ENCODE measurements around the gene CLEC3B.

Gene CLEC3B

DNA sequence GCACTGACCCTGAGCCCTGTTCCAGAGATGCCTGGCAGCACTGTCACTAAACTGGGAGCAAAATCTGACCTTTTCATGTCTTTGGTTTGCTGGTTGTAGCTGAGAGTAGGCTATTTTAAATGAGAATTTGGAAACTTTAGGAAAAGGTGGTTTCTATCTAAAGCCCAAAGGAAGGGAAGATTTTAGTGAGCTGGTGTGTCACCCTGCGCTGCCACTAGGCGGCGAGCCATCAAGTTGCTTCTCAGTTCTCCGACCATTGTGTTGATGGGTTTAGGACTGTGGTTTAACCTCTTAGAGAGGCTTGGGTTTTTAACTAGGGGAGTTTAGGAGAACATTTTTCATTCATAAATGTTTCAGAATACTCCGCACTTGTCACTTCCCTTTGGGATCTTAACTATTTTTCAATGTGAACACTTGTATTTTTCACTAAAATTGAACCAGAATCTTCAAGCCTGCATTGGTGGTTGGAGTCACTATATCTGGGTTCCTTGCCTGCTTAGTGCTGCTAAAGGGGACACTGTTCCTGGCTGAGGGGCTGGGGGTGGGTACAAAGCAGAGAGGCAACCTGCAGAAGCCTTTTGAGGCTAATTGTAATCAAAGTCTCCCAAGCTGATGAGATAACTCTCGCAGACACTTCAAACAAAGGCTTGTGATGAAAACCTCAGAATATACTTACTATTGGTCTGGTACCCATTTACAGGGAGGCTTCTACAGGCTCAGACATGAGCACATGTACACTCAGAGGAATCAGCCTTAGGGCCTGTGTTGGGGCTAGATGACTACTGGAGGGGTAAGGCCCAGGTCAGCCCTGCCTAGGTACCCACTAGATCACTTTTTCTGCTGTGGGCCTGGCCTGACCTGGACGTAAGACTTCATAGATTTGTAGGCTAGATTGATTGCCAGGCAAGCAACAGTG lies 33.3 kb upstream of the CLEC3B start:
- peak in 1 of 2 experiments; percentile 48 for DNase-seq (ENCODE audit: low read depth in 1 of 2, low spot score in 1 of 2)
- no peak for TF ChIP-seq JUND (IDR thresholded peaks at IDR 0.05; ENCODE audit: low read depth)
- in situ Hi-C loops (cut with HindIII; ENCODE audit: low pct_unique_long_range_greater_than_20kb, low sequenced_read_pairs) = no loop called here

DNA sequence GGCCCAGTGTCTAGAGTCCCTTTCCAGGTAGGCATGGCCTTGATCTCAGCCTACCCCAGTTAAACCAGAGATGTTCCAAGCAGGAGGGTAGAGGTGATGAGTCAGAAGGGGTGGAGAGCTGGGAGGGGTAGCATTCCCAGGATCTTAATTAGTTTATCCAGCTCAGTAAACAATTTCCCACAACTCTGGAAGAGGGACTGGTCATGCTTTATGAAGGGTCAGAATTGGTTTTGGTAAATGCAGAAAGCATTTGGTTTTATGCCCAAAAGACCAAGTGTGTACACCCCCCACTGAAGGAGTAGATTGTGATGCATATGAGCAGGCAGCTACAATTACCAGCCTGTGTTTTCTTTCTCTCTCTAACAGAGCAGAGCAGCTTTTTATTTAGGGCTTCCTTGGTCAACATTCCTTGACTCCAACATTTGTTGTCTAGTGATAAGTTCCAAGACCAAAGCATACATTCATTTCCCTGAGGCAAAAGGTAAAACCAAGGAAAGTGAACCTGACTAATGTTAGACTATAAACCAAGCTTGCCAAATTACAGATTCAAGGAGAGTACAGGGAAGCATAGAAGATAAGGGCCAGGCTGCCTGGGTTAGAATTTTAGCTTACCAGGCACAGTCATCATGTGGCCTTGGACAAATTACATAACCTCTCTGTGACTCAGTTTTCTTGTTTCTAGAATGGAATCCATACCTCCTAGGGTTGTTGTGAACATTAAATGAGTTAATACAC lies 32.5 kb upstream of the CLEC3B start:
- in situ Hi-C loops (cut with HindIII; ENCODE audit: low pct_unique_long_range_greater_than_20kb, low sequenced_read_pairs) = no loop called here
- TF ChIP-seq JUND (IDR thresholded peaks at IDR 0.05; ENCODE audit: low read depth) = no peak
- peak in 1 of 2 experiments; percentile 10 for DNase-seq (ENCODE audit: low read depth in 1 of 2, low spot score in 1 of 2)

DNA sequence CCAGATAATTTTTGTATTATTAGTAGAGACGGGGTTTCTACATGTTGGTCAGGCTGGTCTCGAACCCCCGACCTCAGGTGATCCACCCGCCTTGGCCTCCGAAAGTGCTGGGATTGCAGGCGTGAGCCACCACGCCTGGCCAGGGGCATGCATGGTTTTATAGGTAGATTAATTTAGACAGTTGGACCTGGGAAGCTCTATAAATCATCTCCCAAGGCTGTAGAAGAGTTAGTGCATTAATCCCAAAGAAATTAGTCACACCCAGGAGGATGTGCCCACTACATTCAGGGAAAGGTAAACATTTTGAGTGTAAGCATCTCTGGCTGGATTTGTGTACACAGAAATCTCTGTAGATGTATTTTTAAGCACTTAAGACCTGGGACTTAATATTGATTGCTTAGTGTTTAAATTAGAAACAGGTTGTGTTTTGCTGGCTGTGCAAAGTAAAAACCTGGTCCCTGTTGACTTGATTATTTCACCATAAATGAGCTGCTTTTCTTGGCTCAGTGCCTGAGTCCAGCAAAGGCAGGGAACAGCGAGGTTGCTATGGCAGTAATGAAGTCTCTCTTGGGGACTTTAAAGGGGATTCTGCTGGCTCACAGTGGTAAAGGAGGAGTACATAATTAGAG lies 30.8 kb upstream of the CLEC3B start:
- TF ChIP-seq JUND (IDR thresholded peaks at IDR 0.05; ENCODE audit: low read depth) = no peak
- no peak for DNase-seq (ENCODE audit: low read depth in 1 of 2, low spot score in 1 of 2)
- in situ Hi-C loops (cut with HindIII; ENCODE audit: low pct_unique_long_range_greater_than_20kb, low sequenced_read_pairs) = no loop called here

DNA sequence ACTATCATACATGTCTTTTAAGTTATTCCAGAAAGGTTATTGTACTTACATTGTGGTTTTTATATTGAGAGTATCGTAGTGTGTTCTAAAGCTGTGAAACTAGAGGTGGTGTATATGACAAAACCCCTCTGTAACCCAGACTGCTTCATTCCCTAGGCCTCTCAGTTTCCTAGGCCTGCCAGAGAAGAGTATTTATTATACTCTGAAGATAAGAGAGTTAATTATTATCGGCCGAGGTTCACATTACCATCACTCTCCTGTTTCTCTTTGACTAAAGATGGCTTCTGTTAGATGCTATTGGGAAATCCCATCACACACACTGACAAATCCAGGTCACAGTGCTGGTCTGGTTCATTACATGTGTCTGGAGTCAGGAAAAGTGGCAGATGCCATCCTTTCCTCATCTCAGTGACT lies 29.5 kb upstream of the CLEC3B start:
- no peak for TF ChIP-seq JUND (IDR thresholded peaks at IDR 0.05; ENCODE audit: low read depth)
- in situ Hi-C loops (cut with HindIII; ENCODE audit: low pct_unique_long_range_greater_than_20kb, low sequenced_read_pairs) = no loop called here
- no peak for DNase-seq (ENCODE audit: low read depth in 1 of 2, low spot score in 1 of 2)

DNA sequence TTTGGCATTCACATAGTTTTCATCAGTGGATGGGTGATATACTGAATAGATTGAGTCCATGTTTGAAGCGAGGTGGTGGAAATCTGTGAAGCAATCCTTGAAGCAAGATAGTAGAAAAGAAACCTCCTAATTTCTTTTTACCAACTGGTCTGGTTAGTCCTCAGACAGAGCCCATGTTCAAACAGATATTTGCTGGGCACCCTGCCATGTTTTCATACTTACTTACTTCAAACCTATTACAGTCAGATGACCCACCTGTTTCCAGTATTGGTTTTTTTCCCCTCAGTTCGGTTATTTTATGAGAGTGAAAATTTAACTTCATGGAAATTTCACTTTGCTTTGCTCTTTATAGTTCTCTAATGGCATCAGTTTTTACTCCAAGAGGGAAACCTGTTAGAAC lies 26.3 kb upstream of the CLEC3B start:
- no peak for TF ChIP-seq JUND (IDR thresholded peaks at IDR 0.05; ENCODE audit: low read depth)
- in situ Hi-C loops (cut with HindIII; ENCODE audit: low pct_unique_long_range_greater_than_20kb, low sequenced_read_pairs) = no loop called here
- no peak for DNase-seq (ENCODE audit: low read depth in 1 of 2, low spot score in 1 of 2)

DNA sequence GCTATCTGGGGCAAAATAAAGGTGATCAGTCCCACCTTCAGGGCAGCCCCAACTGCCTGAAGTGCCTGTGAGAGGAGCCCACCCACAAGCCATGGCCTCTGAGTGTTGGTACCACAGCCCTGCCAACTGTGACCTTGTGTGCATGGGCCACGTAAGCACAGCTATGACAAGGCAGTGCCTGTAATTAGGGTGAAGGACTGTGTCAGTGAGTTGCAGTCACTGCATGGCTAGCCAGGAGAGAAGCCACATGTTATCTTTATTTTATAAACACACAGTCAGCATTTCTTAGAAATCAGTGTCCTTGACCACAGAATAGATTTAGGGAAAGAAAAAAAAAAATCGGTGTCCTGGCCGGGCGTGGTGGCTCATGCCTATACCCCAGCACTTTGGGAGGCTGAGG lies 25.3 kb upstream of the CLEC3B start:
- no peak for DNase-seq (ENCODE audit: low read depth in 1 of 2, low spot score in 1 of 2)
- in situ Hi-C loops (cut with HindIII; ENCODE audit: low pct_unique_long_range_greater_than_20kb, low sequenced_read_pairs) = no loop called here
- TF ChIP-seq JUND (IDR thresholded peaks at IDR 0.05; ENCODE audit: low read depth) = no peak

DNA sequence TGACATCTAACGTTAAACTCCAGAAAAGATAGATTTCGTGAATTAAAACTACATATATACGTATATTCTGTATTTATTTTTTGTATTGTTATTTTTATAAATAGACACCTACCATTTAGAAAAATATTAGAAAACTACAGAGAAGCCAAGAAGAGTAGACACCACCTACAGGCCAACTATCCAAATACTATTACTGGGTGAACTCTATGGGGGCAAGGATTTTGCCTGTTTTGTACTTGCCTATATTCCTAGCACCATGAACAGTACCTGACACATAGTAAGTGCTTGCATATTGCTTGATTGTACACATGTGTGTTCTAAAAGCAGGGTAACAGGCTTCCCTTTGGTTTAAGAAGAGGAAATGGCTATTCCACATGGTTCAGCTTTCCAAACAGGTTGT lies 24.4 kb upstream of the CLEC3B start:
- TF ChIP-seq JUND (IDR thresholded peaks at IDR 0.05; ENCODE audit: low read depth) = no peak
- no peak for DNase-seq (ENCODE audit: low read depth in 1 of 2, low spot score in 1 of 2)

DNA sequence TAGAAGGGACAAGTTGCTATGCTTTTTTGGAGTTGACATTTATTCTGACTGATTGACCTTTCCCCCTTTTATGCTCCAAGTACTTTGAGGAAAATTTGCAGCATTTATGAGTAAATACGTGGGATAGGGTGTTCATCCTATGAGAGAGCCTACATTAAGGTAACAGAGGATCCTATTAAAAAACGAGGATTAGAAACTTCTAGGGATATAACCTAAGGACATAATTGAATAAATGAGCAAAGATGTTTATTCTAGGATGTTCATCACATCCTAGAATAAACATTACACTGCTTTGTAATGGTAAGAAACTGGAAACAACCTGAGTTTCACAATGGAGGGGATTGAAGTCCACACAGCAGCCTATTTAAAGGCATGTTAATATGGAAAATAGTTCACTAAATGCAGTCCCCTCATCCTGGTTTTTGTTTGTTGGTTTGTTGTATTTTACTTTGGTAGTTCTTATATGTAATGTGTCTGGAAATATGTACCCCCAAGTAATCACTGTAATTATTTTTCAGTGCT lies 23.9 kb upstream of the CLEC3B start:
- TF ChIP-seq JUND (IDR thresholded peaks at IDR 0.05; ENCODE audit: low read depth) = no peak
- in situ Hi-C loops (cut with HindIII; ENCODE audit: low pct_unique_long_range_greater_than_20kb, low sequenced_read_pairs) = no loop called here
- DNase-seq (ENCODE audit: low read depth in 1 of 2, low spot score in 1 of 2) = no peak

More for the DNA sequence above, 24.4 kb upstream of the CLEC3B start:
- in situ Hi-C loops (cut with HindIII; ENCODE audit: low pct_unique_long_range_greater_than_20kb, low sequenced_read_pairs) = no loop called here

DNA sequence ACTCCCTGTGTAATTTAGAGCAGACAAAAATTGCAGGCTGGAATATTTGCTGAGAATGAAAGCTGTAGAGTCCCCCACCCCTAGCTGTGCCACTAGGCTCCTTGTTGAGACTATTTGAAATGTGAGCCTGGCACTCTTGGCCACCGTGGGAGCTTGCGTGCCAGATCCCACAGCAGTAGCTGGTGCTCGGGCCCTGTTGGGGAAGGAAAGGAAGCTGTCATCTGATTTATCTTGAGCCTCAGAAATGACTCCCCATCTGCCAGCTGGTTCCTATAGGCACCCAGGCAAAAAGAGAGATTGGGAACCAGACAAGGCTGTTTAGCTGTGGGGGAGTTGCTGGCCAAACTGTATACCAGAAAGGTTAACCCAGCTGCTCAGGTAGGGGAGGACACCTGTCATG lies 23.4 kb upstream of the CLEC3B start:
- no peak for TF ChIP-seq JUND (IDR thresholded peaks at IDR 0.05; ENCODE audit: low read depth)
- in situ Hi-C loops (cut with HindIII; ENCODE audit: low pct_unique_long_range_greater_than_20kb, low sequenced_read_pairs) = no loop called here
- no peak for DNase-seq (ENCODE audit: low read depth in 1 of 2, low spot score in 1 of 2)

DNA sequence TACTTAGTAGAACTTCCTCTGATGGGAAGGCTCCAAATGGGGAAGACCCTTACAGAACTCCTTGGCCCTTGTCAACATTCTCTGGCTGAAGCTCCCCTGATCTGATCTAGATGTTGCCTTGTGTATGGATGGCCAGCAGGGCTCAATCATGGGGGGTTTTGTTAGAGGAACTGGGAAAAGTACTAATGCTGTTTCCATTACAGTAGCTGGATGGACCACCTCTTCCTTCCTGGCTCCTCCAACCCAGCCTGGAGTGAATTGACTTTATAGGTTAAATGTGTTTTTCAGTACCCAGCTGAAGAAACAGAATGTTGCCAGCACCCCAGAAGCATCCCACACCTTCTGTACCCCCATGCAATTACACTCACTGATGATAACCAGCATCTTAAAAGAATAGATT lies 22.7 kb upstream of the CLEC3B start:
- in situ Hi-C loops (cut with HindIII; ENCODE audit: low pct_unique_long_range_greater_than_20kb, low sequenced_read_pairs) = no loop called here
- no peak for DNase-seq (ENCODE audit: low read depth in 1 of 2, low spot score in 1 of 2)
- TF ChIP-seq JUND (IDR thresholded peaks at IDR 0.05; ENCODE audit: low read depth) = no peak

DNA sequence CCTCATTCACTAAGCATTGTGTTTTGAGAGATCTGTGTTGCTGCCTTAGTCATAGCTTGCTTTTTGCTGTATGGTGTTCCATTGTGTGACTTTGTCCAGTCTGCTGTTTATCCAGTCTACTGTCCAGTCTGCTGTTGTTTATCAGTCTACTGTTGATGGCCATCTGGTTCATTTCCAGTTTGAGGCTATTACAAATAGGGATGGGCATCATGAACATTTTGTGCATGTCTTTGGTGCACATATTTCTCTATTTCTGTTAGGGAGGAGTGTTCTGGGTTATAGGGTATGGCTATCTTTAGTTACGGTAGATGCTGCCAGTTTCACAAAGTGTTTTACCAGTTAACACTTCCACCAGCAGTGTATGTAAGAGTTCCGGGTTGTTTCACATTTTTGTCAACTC lies 22.2 kb upstream of the CLEC3B start:
- TF ChIP-seq JUND (IDR thresholded peaks at IDR 0.05; ENCODE audit: low read depth) = no peak
- in situ Hi-C loops (cut with HindIII; ENCODE audit: low pct_unique_long_range_greater_than_20kb, low sequenced_read_pairs) = no loop called here
- DNase-seq (ENCODE audit: low read depth in 1 of 2, low spot score in 1 of 2) = no peak

DNA sequence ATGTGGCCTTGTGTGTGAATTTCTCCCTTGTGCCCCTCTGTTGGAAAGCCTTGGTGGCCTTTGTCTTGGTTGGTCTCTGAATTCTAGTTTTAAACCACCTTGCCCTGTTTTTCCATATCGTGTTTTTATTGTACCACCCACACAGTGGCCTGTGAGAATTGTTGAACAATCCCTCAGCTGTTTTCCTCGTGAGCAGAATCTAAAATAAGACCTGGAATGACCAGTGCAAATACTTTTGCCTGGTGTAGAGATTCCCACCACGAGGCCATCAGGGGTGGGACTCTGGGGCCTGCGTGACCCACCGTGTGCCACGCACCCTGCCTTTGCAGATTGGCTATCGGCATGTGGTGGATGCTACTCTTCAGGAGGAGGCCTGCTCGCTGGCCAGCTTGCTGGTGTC lies 19.0 kb upstream of the CLEC3B start:
- in situ Hi-C loops (cut with HindIII; ENCODE audit: low pct_unique_long_range_greater_than_20kb, low sequenced_read_pairs) = no loop called here
- no peak for TF ChIP-seq JUND (IDR thresholded peaks at IDR 0.05; ENCODE audit: low read depth)

DNA sequence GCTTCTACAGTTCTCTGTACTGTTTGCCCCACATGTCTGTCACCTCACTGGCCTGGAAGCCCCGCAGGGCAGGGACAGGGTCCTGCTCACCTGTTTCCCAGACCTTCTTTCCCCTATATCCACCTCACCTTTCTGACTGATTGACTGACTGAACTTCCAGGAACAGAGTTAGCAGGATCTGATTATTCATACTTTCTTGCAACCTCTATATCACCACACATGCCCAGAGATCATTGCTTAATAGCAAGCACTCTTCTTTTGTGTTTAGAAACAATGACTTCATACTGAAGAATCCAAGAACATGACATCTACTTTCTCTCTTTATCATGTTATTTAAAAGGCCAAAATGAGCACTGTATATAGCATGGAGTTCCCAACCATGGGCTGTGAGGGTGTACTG lies 18.0 kb upstream of the CLEC3B start:
- in situ Hi-C loops (cut with HindIII; ENCODE audit: low pct_unique_long_range_greater_than_20kb, low sequenced_read_pairs) = no loop called here
- DNase-seq (ENCODE audit: low read depth in 1 of 2, low spot score in 1 of 2) = no peak

More for the DNA sequence above, 19.0 kb upstream of the CLEC3B start:
- DNase-seq (ENCODE audit: low read depth in 1 of 2, low spot score in 1 of 2) = no peak

More for the DNA sequence above, 18.0 kb upstream of the CLEC3B start:
- no peak for TF ChIP-seq JUND (IDR thresholded peaks at IDR 0.05; ENCODE audit: low read depth)

Data from T47D (cell line).